ENCODE data around the gene PTPRJ. TPM values are rescaled to one million over a fixed set of nuclear protein-coding genes. Genes with fewer than 3 reads are reported as not detected.
"Not testable (repeated sequence)": the region's sequence is repeated elsewhere in the genome, so short reads cannot be mapped to it uniquely, and the experiment has no call there.

PTPRJ gene
- polyA plus RNA-seq, 3 donors, result 10.0 to 36.4 (median 14.6) TPM

DNA sequence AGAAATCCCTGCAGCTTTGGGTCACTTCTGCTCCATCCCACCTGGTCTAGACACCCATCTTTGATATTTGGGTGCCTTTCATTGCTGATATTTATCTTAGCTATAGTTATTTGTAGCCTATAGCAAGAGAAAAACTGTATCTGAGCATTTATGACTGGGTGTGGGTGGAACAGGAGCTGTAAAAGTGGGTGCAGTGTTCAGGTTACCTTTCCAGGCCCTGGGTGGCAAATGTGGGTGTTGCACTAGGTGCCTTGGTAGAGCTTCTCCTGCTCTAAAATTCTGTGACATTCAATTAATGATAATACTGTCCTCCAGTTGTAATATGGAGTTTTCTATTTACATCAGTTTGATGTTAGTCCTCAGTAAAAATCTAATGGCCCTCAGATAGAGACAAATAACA lies 157.9 kb downstream of the PTPRJ start:
- no peaks in the 10 kb centered on the region for H3K27me3 ChIP-seq (ENCODE audit: control insufficient read depth in 2 of 2, insufficient read depth in 2 of 2, low read length in 2 of 2)
- peaks cover 82 to 96% of the 10 kb centered on the region in 2 donors for H3K36me3 Mint-ChIP-seq
- peaks cover 87 to 98% of the 10 kb centered on the region in 2 donors for H3K36me3 ChIP-seq (replicated peaks in 1 of 2; ENCODE audit: control insufficient read depth in 1 of 2, insufficient read depth in 2 of 2, low read length in 2 of 2)
- no peak overlapping the region for H2AFZ ChIP-seq (ENCODE audit: insufficient read depth, low read depth, low read length, poor library complexity, severe bottlenecking)
- H4K20me1 ChIP-seq (ENCODE audit: insufficient read depth, low read length), result peaks cover 82% of the 10 kb centered on the region
- TF ChIP-seq, protein P1, sequence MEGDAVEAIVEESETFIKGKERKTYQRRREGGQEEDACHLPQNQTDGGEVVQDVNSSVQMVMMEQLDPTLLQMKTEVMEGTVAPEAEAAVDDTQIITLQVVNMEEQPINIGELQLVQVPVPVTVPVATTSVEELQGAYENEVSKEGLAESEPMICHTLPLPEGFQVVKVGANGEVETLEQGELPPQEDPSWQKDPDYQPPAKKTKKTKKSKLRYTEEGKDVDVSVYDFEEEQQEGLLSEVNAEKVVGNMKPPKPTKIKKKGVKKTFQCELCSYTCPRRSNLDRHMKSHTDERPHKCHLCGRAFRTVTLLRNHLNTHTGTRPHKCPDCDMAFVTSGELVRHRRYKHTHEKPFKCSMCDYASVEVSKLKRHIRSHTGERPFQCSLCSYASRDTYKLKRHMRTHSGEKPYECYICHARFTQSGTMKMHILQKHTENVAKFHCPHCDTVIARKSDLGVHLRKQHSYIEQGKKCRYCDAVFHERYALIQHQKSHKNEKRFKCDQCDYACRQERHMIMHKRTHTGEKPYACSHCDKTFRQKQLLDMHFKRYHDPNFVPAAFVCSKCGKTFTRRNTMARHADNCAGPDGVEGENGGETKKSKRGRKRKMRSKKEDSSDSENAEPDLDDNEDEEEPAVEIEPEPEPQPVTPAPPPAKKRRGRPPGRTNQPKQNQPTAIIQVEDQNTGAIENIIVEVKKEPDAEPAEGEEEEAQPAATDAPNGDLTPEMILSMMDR (IDR thresholded peaks at IDR 0.05), result no peak
- no peaks in the 10 kb centered on the region for H3K4me1 ChIP-seq (ENCODE audit: control insufficient read depth in 1 of 2, insufficient read depth in 2 of 2, low read length in 2 of 2)
- H3K4me1 Mint-ChIP-seq, result peaks cover 2% of the 10 kb centered on the region
- no peak overlapping the region for H3K27ac ChIP-seq (ENCODE audit: low read depth in 1 of 2, low read length in 2 of 2)
- no peaks in the 10 kb centered on the region for H3K79me2 ChIP-seq (ENCODE audit: insufficient read depth, low read length)
- intact Hi-C loops (cut with micrococcal nuclease), result no loop called here
- H3K4me2 ChIP-seq (replicated peaks; ENCODE audit: extremely low read depth, low read length, poor library complexity, severe bottlenecking), result no peak overlapping the region
- H3K9me3 ChIP-seq (replicated peaks in 1 of 2; ENCODE audit: control insufficient read depth in 1 of 2, insufficient read depth in 1 of 2, low read length in 2 of 2), result no peaks in the 10 kb centered on the region
- peak overlapping the region in 1 of 7 donors; percentile 28 for H3K27ac Mint-ChIP-seq
- no peak for DNase-seq
- H3K9ac ChIP-seq (ENCODE audit: insufficient read depth, low read length, poor library complexity, severe bottlenecking), result no peak overlapping the region
- no peak overlapping the region for H3K4me3 ChIP-seq (replicated peaks in 1 of 3; ENCODE audit: low read depth in 2 of 3, low read length in 3 of 3)
- no peak overlapping the region for H3K4me3 Mint-ChIP-seq
- no peaks in the 10 kb centered on the region for H3K27me3 Mint-ChIP-seq (ENCODE audit: low read depth in 3 of 3)
- no peaks in the 10 kb centered on the region for H3K9me3 Mint-ChIP-seq

DNA sequence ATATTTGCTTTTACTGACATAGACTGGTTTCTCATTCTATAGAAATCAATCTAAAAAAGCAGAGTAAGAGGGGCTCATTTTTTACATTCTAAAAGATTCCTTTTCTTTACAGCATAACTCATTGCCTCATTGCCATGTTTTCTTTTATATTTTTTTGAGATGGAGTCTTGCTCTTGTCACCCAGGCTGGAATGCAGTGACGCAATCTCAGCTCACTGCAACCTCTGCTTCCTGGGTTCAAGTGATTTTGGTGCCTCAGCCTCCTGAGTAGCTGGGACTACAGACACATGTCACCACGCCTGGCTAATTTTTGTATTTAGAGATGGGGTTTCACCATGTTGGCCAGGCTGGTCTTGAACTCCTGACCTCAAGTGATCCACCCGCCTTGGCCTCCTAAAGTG lies 159.5 kb downstream of the PTPRJ start:
- H3K9me3 Mint-ChIP-seq; H3K9me3 ChIP-seq (replicated peaks in 1 of 2; ENCODE audit: control insufficient read depth in 1 of 2, insufficient read depth in 1 of 2, low read length in 2 of 2); H3K27me3 Mint-ChIP-seq (ENCODE audit: low read depth in 3 of 3); H3K4me2 ChIP-seq (replicated peaks; ENCODE audit: extremely low read depth, low read length, poor library complexity, severe bottlenecking); H3K4me1 Mint-ChIP-seq; H3K4me1 ChIP-seq (ENCODE audit: control insufficient read depth in 1 of 2, insufficient read depth in 2 of 2, low read length in 2 of 2); intact Hi-C loops (cut with micrococcal nuclease); H3K27ac ChIP-seq (ENCODE audit: low read depth in 1 of 2, low read length in 2 of 2); H3K4me3 Mint-ChIP-seq; DNase-seq; H3K27me3 ChIP-seq (ENCODE audit: control insufficient read depth in 2 of 2, insufficient read depth in 2 of 2, low read length in 2 of 2); H3K9ac ChIP-seq (ENCODE audit: insufficient read depth, low read length, poor library complexity, severe bottlenecking); H3K79me2 ChIP-seq (ENCODE audit: insufficient read depth, low read length); H2AFZ ChIP-seq (ENCODE audit: insufficient read depth, low read depth, low read length, poor library complexity, severe bottlenecking); H3K4me3 ChIP-seq (replicated peaks in 1 of 3; ENCODE audit: low read depth in 2 of 3, low read length in 3 of 3): not testable (repeated sequence)
- H4K20me1 ChIP-seq (ENCODE audit: insufficient read depth, low read length), result peaks cover 85% of the 10 kb centered on the region
- WGBS (ENCODE audit: insufficient coverage), result 83% methylated on average over 2 of the region's 3 CpGs
- peaks cover 88 to 98% of the 10 kb centered on the region in 2 donors for H3K36me3 ChIP-seq (replicated peaks in 1 of 2; ENCODE audit: control insufficient read depth in 1 of 2, insufficient read depth in 2 of 2, low read length in 2 of 2)
- peaks cover 85 to 96% of the 10 kb centered on the region in 2 donors for H3K36me3 Mint-ChIP-seq
- H3K27ac Mint-ChIP-seq, result peak overlapping the region in 4 of 7 donors; percentile 18 to 59 (median 53)
